Mesendoderm (in vitro differentiated cells): ENCODE data around the gene FYB2.
A peak's percentile ranks its signal among the peaks of the same experiment; 100 is the strongest.

ENCODE experiments used
- DNase-seq: peaks from one replicate; pipeline ENCODE4 v3.0.0; 2013
- H2AK5ac ChIP-seq: 2 replicates; pipeline ENCODE4 v1.6.1; 2013; ENCODE audit warnings: low read length, inconsistent platforms
- H2BK120ac ChIP-seq: 2 replicates; pipeline ENCODE4 v1.6.1; 2013; ENCODE audit warnings: low read depth, mild to moderate bottlenecking, low read length, moderate library complexity, mixed read lengths
- H2BK15ac ChIP-seq: replicated peaks from 2 replicates; pipeline ENCODE4 v1.6.1; 2013; ENCODE audit warnings: low read depth, mild to moderate bottlenecking, moderate library complexity
- H2BK5ac ChIP-seq: 2 replicates; pipeline ENCODE4 v1.6.1; 2013; ENCODE audit warnings: low read length, inconsistent platforms
- H3K18ac ChIP-seq: 2 replicates; pipeline ENCODE4 v1.6.1; 2013; ENCODE audit warnings: mild to moderate bottlenecking, low read length, mixed read lengths
- H3K23ac ChIP-seq: one replicate; pipeline ENCODE4 v1.6.1; 2013; ENCODE audit warnings: low read length
- H3K27ac ChIP-seq: 2 replicates; pipeline ENCODE4 v1.5.1; 2013; ENCODE audit warnings: low read depth, mild to moderate bottlenecking, inconsistent platforms, low read length, moderate library complexity
- H3K27me3 ChIP-seq: 2 replicates; pipeline ENCODE4 v1.6.1; 2013; ENCODE audit warnings: low read length, control low read depth, mild to moderate bottlenecking, inconsistent platforms; ENCODE audit not compliant: insufficient read depth, poor library complexity
- H3K36me3 ChIP-seq: 2 replicates; pipeline ENCODE4 v1.6.1; 2013; ENCODE audit warnings: low read length, inconsistent platforms; ENCODE audit not compliant: control insufficient read depth, insufficient read depth
- H3K4ac ChIP-seq: one replicate; pipeline ENCODE4 v1.6.1; 2013; ENCODE audit warnings: low read depth, mild to moderate bottlenecking, low read length, moderate library complexity
- H3K4me1 ChIP-seq: 2 replicates; pipeline ENCODE4 v1.6.1; 2013; ENCODE audit warnings: low read depth, low read length, inconsistent platforms; ENCODE audit not compliant: control insufficient read depth
- H3K4me2 ChIP-seq: 2 replicates; pipeline ENCODE4 v1.6.1; 2013; ENCODE audit warnings: low read length
- H3K4me3 ChIP-seq: 2 replicates; pipeline ENCODE4 v1.5.1; 2013; ENCODE audit warnings: mild to moderate bottlenecking, low read length
- H3K56ac ChIP-seq: one replicate; pipeline ENCODE4 v1.6.1; 2013; ENCODE audit warnings: low read length
- H3K79me1 ChIP-seq: 2 replicates; pipeline ENCODE4 v1.6.1; 2013; ENCODE audit warnings: low read length, inconsistent platforms
- H3K79me2 ChIP-seq: 2 replicates; pipeline ENCODE4 v1.6.1; 2013; ENCODE audit warnings: mild to moderate bottlenecking, low read length; ENCODE audit not compliant: control insufficient read depth, insufficient read depth
- H3K9ac ChIP-seq: 2 replicates; pipeline ENCODE4 v1.6.1; 2013; ENCODE audit warnings: low read length, inconsistent platforms
- H4K5ac ChIP-seq: one replicate; pipeline ENCODE4 v1.6.1; 2013; ENCODE audit warnings: low read length
- H4K8ac ChIP-seq: one replicate; pipeline ENCODE4 v1.6.1; 2013; ENCODE audit warnings: low read depth, mild to moderate bottlenecking, control low read depth, low read length, moderate library complexity
- WGBS: extraction: QIAGEN DNeasy Blood & Tissue Kit; methylation state at CpG from one replicate; pipeline ENCODE4 v1.1.7; 2013; ENCODE audit warnings: low lambda C conversion rate, missing lambda C conversion rate; ENCODE audit not compliant: insufficient coverage; ENCODE audit errors: extremely low coverage; 5-methylcytosine and 5-hydroxymethylcytosine counted together

The FYB2 gene

GRCh38 chr1:56833088-56833487 is 13.9 kb upstream of the FYB2 start:
- no peak overlapping the region for H2AK5ac ChIP-seq
- H2BK5ac ChIP-seq: no peak overlapping the region
- H4K8ac ChIP-seq: no peak overlapping the region
- no peak overlapping the region for H3K9ac ChIP-seq
- no peak overlapping the region for H3K4me2 ChIP-seq
- no peaks in the 10 kb centered on the region for H3K4me1 ChIP-seq
- H2BK120ac ChIP-seq: no peak overlapping the region
- no peaks in the 10 kb centered on the region for H3K27me3 ChIP-seq
- no peak overlapping the region for H3K4me3 ChIP-seq
- H2BK15ac ChIP-seq: no peak overlapping the region
- no peaks in the 10 kb centered on the region for H3K36me3 ChIP-seq
- H3K79me2 ChIP-seq: no peaks in the 10 kb centered on the region
- no peaks in the 10 kb centered on the region for H3K79me1 ChIP-seq
- no peak overlapping the region for H4K5ac ChIP-seq
- WGBS: no CpG with 5 or more reads among the region's 4 CpGs
- H3K56ac ChIP-seq: no peak overlapping the region
- H3K18ac ChIP-seq: no peak overlapping the region
- H3K4ac ChIP-seq: no peak overlapping the region
- no peak for DNase-seq
- H3K23ac ChIP-seq: no peak overlapping the region
- no peak overlapping the region for H3K27ac ChIP-seq

GRCh38 chr1:56831871-56832693 is 12.9 kb upstream of the FYB2 start:
- no CpG with 5 or more reads among the region's 8 CpGs for WGBS
- no peak overlapping the region for H2BK15ac ChIP-seq

GRCh38 chr1:56830052-56830451 is 10.8 kb upstream of the FYB2 start:
- Histone ChIP-seq H3K4me2 (no peak overlapping the region), H3K9ac (no peak overlapping the region), H3K27ac (no peak overlapping the region), H2BK15ac (no peak overlapping the region), H3K18ac (no peak overlapping the region), H3K36me3 (no peaks in the 10 kb centered on the region), H3K4me1 (no peaks in the 10 kb centered on the region), H3K56ac (no peak overlapping the region), H3K4me3 (no peak overlapping the region), H4K5ac (no peak overlapping the region), H2BK5ac (no peak overlapping the region), H3K27me3 (no peaks in the 10 kb centered on the region), H3K79me1 (no peaks in the 10 kb centered on the region), H2AK5ac (no peak overlapping the region), H2BK120ac (no peak overlapping the region), H4K8ac (no peak overlapping the region), H3K79me2 (no peaks in the 10 kb centered on the region), H3K4ac (no peak overlapping the region), H3K23ac (no peak overlapping the region)
- WGBS: no CpG with 5 or more reads among the region's 4 CpGs
- no peak for DNase-seq

More at GRCh38 chr1:56831871-56832693, 12.9 kb upstream of the FYB2 start:
- Histone ChIP-seq H3K9ac (no peak overlapping the region), H3K79me2 (no peaks in the 10 kb centered on the region), H2AK5ac (no peak overlapping the region), H3K27me3 (no peaks in the 10 kb centered on the region), H3K4me3 (no peak overlapping the region), H3K36me3 (no peaks in the 10 kb centered on the region), H3K79me1 (no peaks in the 10 kb centered on the region), H3K56ac (no peak overlapping the region), H3K27ac (no peak overlapping the region), H4K5ac (no peak overlapping the region), H3K4ac (no peak overlapping the region), H3K23ac (no peak overlapping the region), H3K18ac (no peak overlapping the region), H3K4me1 (no peaks in the 10 kb centered on the region), H3K4me2 (no peak overlapping the region), H4K8ac (no peak overlapping the region), H2BK5ac (no peak overlapping the region), H2BK120ac (no peak overlapping the region)
- peak; percentile 69 for DNase-seq

GRCh38 chr1:56827711-56828110 is 8.5 kb upstream of the FYB2 start:
- Histone ChIP-seq H3K18ac (no peak overlapping the region), H3K79me1 (no peaks in the 10 kb centered on the region), H2BK120ac (no peak overlapping the region), H3K4me2 (no peak overlapping the region), H4K8ac (no peak overlapping the region), H3K56ac (no peak overlapping the region), H3K23ac (no peak overlapping the region), H3K36me3 (no peaks in the 10 kb centered on the region), H3K4me1 (no peaks in the 10 kb centered on the region), H3K79me2 (no peaks in the 10 kb centered on the region), H3K27ac (no peak overlapping the region), H2BK15ac (no peak overlapping the region), H3K4me3 (no peak overlapping the region), H4K5ac (no peak overlapping the region), H2AK5ac (no peak overlapping the region), H3K4ac (no peak overlapping the region), H3K27me3 (no peaks in the 10 kb centered on the region), H3K9ac (no peak overlapping the region), H2BK5ac (no peak overlapping the region)
- DNase-seq: no peak

- no peak overlapping the region for H3K27ac ChIP-seq
- no CpG with 5 or more reads among the region's 4 CpGs for WGBS
These were observed 6.2 kb upstream of the FYB2 start for GRCh38 chr1:56825436-56825835.

GRCh38 chr1:56824938-56825337 is 5.7 kb upstream of the FYB2 start:
- no peaks in the 10 kb centered on the region for H3K4me1 ChIP-seq
- DNase-seq: no peak
- H3K79me2 ChIP-seq: no peaks in the 10 kb centered on the region
- H2BK5ac ChIP-seq: no peak overlapping the region
- no peak overlapping the region for H3K56ac ChIP-seq
- no peak overlapping the region for H2BK15ac ChIP-seq
- H3K79me1 ChIP-seq: no peaks in the 10 kb centered on the region
- no CpG with 5 or more reads among the region's 1 CpG for WGBS
- H2BK120ac ChIP-seq: no peak overlapping the region
- H3K4me2 ChIP-seq: no peak overlapping the region
- H4K8ac ChIP-seq: no peak overlapping the region
- no peak overlapping the region for H3K27ac ChIP-seq
- H3K4me3 ChIP-seq: no peak overlapping the region
- no peak overlapping the region for H3K9ac ChIP-seq
- H3K18ac ChIP-seq: no peak overlapping the region
- no peak overlapping the region for H4K5ac ChIP-seq
- no peaks in the 10 kb centered on the region for H3K27me3 ChIP-seq
- no peak overlapping the region for H3K4ac ChIP-seq
- no peaks in the 10 kb centered on the region for H3K36me3 ChIP-seq
- H3K23ac ChIP-seq: no peak overlapping the region
- no peak overlapping the region for H2AK5ac ChIP-seq

More at GRCh38 chr1:56825436-56825835, 6.2 kb upstream of the FYB2 start:
- H3K9ac ChIP-seq: no peak overlapping the region
- H2BK120ac ChIP-seq: no peak overlapping the region
- H2BK15ac ChIP-seq: no peak overlapping the region
- no peak overlapping the region for H4K5ac ChIP-seq
- H3K79me2 ChIP-seq: no peaks in the 10 kb centered on the region
- H4K8ac ChIP-seq: no peak overlapping the region
- H3K27me3 ChIP-seq: no peaks in the 10 kb centered on the region
- H3K18ac ChIP-seq: no peak overlapping the region
- no peaks in the 10 kb centered on the region for H3K4me1 ChIP-seq
- H2AK5ac ChIP-seq: no peak overlapping the region
- H2BK5ac ChIP-seq: no peak overlapping the region
- DNase-seq: no peak
- no peak overlapping the region for H3K56ac ChIP-seq
- H3K4me2 ChIP-seq: no peak overlapping the region
- H3K79me1 ChIP-seq: no peaks in the 10 kb centered on the region
- H3K4me3 ChIP-seq: no peak overlapping the region
- H3K23ac ChIP-seq: no peak overlapping the region
- H3K36me3 ChIP-seq: no peaks in the 10 kb centered on the region
- H3K4ac ChIP-seq: no peak overlapping the region
